PC-3 (cell line): Measurements from ENCODE around the gene SBK1. TPM values are rescaled to one million over a fixed set of nuclear protein-coding genes. Genes with fewer than 3 reads are reported as not detected.

Experiments
- ATAC-seq: fragments of 200-7000 bp; cut with Tn5 transposase; 2 replicates; pipeline ENCODE4 v1.9.1; 2020; ENCODE audit warnings: mild to moderate bottlenecking, moderate library complexity
- BruUV-seq: library from RNA; stranded (reverse); fragments of 400-500 nt; replicated peaks from 2 replicates; lab custom pipeline; 2021; lab: Mats Ljungman, UMichigan
- CTCF ChIA-PET: fragments of 300-600 bp; sonication (Branson Sonifier 250); formaldehyde crosslinking; loops from one replicate; lab custom pipeline; 2022; ENCODE audit warnings: antibody characterized with exemption; lab: Charles Lee
- POLR2A ChIA-PET: fragments of 300-600 bp; sonication (Branson Sonifier 250); formaldehyde crosslinking; loops from one replicate; lab custom pipeline; 2022; ENCODE audit warnings: antibody characterized with exemption; ENCODE audit not compliant: unreplicated experiment; lab: Charles Lee
- DNase-seq: peaks from one replicate; pipeline ENCODE4 v3.0.0-alpha.2; 2015
- H2AFZ ChIP-seq: fragments of 300-600 bp; sonication (generic); 2 replicates; pipeline ENCODE4 v1.6.0; 2016; ENCODE audit warnings: antibody characterized with exemption, low read length
- H3F3A ChIP-seq: fragments of 300-600 bp; sonication (generic); one replicate; pipeline ENCODE4 v1.6.0; 2017; ENCODE audit warnings: antibody characterized with exemption, low read length, control low read depth, mild to moderate bottlenecking; ENCODE audit not compliant: unreplicated experiment
- H3K27ac ChIP-seq: fragments of 300-600 bp; sonication (generic); 2 replicates; pipeline ENCODE4 v1.5.1; 2016; ENCODE audit warnings: mild to moderate bottlenecking, low read length
- H3K27me3 ChIP-seq: fragments of 300-600 bp; sonication (generic); 2 replicates; pipeline ENCODE4 v1.6.1; 2016; ENCODE audit warnings: low read length, mixed read lengths
- H3K36me3 ChIP-seq: fragments of 300-600 bp; sonication (generic); 2 replicates; pipeline ENCODE4 v1.6.1; 2016; ENCODE audit warnings: low read depth, mixed run types, low read length, mixed read lengths
- H3K4me1 ChIP-seq: fragments of 300-600 bp; sonication (generic); 2 replicates; pipeline ENCODE4 v1.5.1; 2016; ENCODE audit warnings: low read length; ENCODE audit not compliant: insufficient read depth
- H3K4me2 ChIP-seq: fragments of 300-600 bp; sonication (generic); 2 replicates; pipeline ENCODE4 v1.6.0; 2016; ENCODE audit warnings: low read length
- H3K4me3 ChIP-seq: fragments of 300-600 bp; sonication (generic); 2 replicates; pipeline ENCODE4 v1.5.1; 2016; ENCODE audit warnings: mild to moderate bottlenecking, low read length, mixed read lengths
- H3K79me2 ChIP-seq: fragments of 300-600 bp; sonication (generic); 2 replicates; pipeline ENCODE4 v1.6.1; 2017; ENCODE audit warnings: low read length, mixed read lengths
- H3K9ac ChIP-seq: fragments of 300-600 bp; sonication (generic); 2 replicates; pipeline ENCODE4 v1.6.0; 2016; ENCODE audit warnings: mild to moderate bottlenecking, low read length
- H3K9me2 ChIP-seq: fragments of 300-600 bp; sonication (generic); replicated peaks from 2 replicates; pipeline ENCODE4 v1.6.1; 2016; ENCODE audit warnings: mixed run types, low read length, mixed read lengths
- H3K9me3 ChIP-seq: fragments of 300-600 bp; sonication (generic); 2 replicates; pipeline ENCODE4 v1.6.1; 2016; ENCODE audit warnings: low read length, mixed read lengths
- H4K20me1 ChIP-seq: fragments of 300-600 bp; sonication (generic); 2 replicates; pipeline ENCODE4 v1.6.1; 2016; ENCODE audit warnings: low read length, mixed read lengths
- EZH2 ChIP-seq: fragments of 300-600 bp; sonication (generic); IDR thresholded peaks from one replicate; pipeline ENCODE4 v1.6.1; 2017; ENCODE audit warnings: antibody characterized with exemption, mild to moderate bottlenecking, low read length; ENCODE audit not compliant: unreplicated experiment
- EZH2phosphoT487 ChIP-seq: fragments of 300-600 bp; sonication (generic); IDR thresholded peaks from 2 replicates; pipeline ENCODE4 v1.6.1; 2018; ENCODE audit warnings: mild to moderate bottlenecking, antibody characterized with exemption, low read length, borderline replicate concordance
- intact Hi-C: fragments of 100-400 bp; cut with micrococcal nuclease; formaldehyde crosslinking; loops from 2 replicates; pipeline ENCODE4 v1.9.0; 2023
- total RNA-seq: library from RNA; depleted of rRNA; stranded (reverse); fragments of >200 nt; gene quantifications from 2 replicates; pipeline ENCODE4 v1.2.3, GENCODE V29; 2014
- TF ChIP-seq, protein P1 (sequence below): fragments of 300-600 bp; sonication (generic); conservative IDR thresholded peaks from 2 replicates; pipeline ENCODE4 v1.5.1; 2017; ENCODE audit warnings: antibody characterized with exemption, low read depth, mild to moderate bottlenecking, low read length

SBK1 gene
- total RNA-seq, 1 experiment from 2014 or later = 0.95 TPM

DNA sequence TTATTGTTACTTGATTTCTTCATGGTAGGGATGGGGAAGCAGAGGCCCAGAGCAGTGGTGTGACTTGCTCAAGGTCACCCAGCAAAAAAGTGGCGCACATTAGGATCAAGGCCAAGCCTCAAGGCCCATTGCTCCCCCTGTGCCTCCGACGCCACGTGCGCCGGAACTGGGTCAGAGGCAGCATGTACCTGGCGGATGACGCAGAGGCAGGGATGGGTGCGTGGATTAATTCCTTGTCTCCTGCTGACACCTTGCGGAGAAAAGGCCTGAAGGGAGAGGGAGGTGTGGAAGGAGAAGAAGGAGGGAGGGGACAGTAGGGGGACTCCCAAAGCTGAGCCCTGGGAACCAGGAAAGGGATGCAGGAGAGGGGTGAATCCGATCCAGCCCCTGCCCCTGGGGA is 18.5 kb downstream of the SBK1 start:
- POLR2A ChIA-PET = no interaction called here
- no TSS peak for BruUV-seq
- Histone ChIP-seq H3F3A (no peaks in the 10 kb centered on the region), H3K27me3 (no peaks in the 10 kb centered on the region), H3K27ac (no peak overlapping the region), H3K9ac (no peak overlapping the region), H3K9me3 (no peaks in the 10 kb centered on the region), H2AFZ (no peak overlapping the region), H4K20me1 (no peaks in the 10 kb centered on the region), H3K4me1 (no peaks in the 10 kb centered on the region), H3K4me3 (no peak overlapping the region), H3K79me2 (no peaks in the 10 kb centered on the region), H3K36me3 (no peaks in the 10 kb centered on the region), H3K9me2 (no peaks in the 10 kb centered on the region), H3K4me2 (no peak overlapping the region)
- CTCF ChIA-PET = interaction anchor here (1.0 kb wide), 1 partner anchor 10 kb away, joined by 3 read pairs; no protein-coding TSS in a partner anchor
- intact Hi-C loops = no loop called here
- TF ChIP-seq, protein P1, sequence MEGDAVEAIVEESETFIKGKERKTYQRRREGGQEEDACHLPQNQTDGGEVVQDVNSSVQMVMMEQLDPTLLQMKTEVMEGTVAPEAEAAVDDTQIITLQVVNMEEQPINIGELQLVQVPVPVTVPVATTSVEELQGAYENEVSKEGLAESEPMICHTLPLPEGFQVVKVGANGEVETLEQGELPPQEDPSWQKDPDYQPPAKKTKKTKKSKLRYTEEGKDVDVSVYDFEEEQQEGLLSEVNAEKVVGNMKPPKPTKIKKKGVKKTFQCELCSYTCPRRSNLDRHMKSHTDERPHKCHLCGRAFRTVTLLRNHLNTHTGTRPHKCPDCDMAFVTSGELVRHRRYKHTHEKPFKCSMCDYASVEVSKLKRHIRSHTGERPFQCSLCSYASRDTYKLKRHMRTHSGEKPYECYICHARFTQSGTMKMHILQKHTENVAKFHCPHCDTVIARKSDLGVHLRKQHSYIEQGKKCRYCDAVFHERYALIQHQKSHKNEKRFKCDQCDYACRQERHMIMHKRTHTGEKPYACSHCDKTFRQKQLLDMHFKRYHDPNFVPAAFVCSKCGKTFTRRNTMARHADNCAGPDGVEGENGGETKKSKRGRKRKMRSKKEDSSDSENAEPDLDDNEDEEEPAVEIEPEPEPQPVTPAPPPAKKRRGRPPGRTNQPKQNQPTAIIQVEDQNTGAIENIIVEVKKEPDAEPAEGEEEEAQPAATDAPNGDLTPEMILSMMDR = no peak
- TF ChIP-seq EZH2 (no peak), EZH2phosphoT487 (no peak)
- DNase-seq (no peak), ATAC-seq (no peak)

DNA sequence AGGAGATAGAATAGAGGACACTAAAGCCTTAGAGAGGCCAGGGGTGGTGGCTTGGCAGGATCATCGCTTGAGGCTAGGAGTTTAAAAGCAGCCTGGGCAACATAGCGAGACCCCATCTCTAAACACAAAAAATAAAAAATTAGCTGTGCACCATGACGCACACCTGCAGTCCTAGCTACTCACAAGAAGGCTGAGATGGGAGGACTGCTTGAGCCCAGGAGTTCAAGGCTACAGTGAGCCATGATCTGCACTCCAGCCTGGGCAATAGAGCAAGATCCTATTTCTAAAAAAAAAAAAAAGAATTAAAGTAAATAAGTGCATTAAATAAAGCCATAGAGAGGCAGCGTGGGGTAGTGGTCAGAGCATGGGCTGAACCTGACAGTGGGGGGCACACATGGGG is 19.1 kb downstream of the SBK1 start:
- no peaks in the 10 kb centered on the region for H3K36me3 ChIP-seq
- H2AFZ ChIP-seq = no peak overlapping the region
- intact Hi-C loops = no loop called here
- ChIA-PET CTCF (interaction anchor here (1.0 kb wide), 1 partner anchor 11 kb away, joined by 3 read pairs; no protein-coding TSS in a partner anchor), POLR2A (no interaction called here)
- H3K4me2 ChIP-seq = no peak overlapping the region
- H3K27me3 ChIP-seq = no peaks in the 10 kb centered on the region
- no peaks in the 10 kb centered on the region for H4K20me1 ChIP-seq
- ATAC-seq (no peak), DNase-seq (no peak)
- no peaks in the 10 kb centered on the region for H3K4me1 ChIP-seq
- no peaks in the 10 kb centered on the region for H3K9me3 ChIP-seq
- no peaks in the 10 kb centered on the region for H3K79me2 ChIP-seq
- TF ChIP-seq, protein P1 = no peak
- TF ChIP-seq EZH2 (no peak), EZH2phosphoT487 (no peak)
- no peaks in the 10 kb centered on the region for H3K9me2 ChIP-seq
- no peak overlapping the region for H3K4me3 ChIP-seq
- no peak overlapping the region for H3K27ac ChIP-seq
- H3K9ac ChIP-seq = no peak overlapping the region
- no peaks in the 10 kb centered on the region for H3F3A ChIP-seq
- no TSS peak for BruUV-seq

DNA sequence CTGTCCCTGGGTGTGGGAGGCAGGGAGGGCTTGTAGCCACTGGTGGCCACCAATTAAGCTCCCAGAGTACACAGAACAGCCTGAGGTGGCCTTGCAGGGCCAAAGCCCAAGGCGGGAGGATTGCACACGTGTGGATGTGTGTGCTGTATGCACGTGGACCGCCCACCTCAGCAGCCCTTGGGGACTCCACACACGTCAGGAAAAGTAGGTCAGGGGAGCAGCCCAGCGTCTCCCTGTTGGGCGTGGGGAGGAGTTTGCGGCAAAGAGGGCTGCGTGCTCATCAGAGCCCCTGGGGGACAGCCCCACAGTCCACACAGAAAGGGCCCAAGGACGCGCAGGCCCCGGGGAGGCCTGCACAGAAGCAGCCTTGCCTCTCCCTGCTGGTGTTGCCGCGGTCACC is 19.6 kb downstream of the SBK1 start:
- Histone ChIP-seq H3K4me1 (no peaks in the 10 kb centered on the region), H3K27ac (no peak overlapping the region), H3K9me2 (no peaks in the 10 kb centered on the region), H3K9me3 (no peaks in the 10 kb centered on the region), H3K4me3 (no peak overlapping the region), H3K27me3 (no peaks in the 10 kb centered on the region), H3K9ac (no peak overlapping the region), H3K79me2 (no peaks in the 10 kb centered on the region), H3F3A (no peaks in the 10 kb centered on the region), H2AFZ (no peak overlapping the region), H3K4me2 (no peak overlapping the region), H4K20me1 (no peaks in the 10 kb centered on the region), H3K36me3 (no peaks in the 10 kb centered on the region)
- intact Hi-C loops = no loop called here
- TF ChIP-seq, protein P1 = no peak
- TF ChIP-seq EZH2 (no peak), EZH2phosphoT487 (no peak)
- ATAC-seq (no peak), DNase-seq (no peak)
- ChIA-PET POLR2A (no interaction called here), CTCF (no interaction called here)
- BruUV-seq = no TSS peak
